ENCODE measurements around the gene C19orf85.

DNA sequence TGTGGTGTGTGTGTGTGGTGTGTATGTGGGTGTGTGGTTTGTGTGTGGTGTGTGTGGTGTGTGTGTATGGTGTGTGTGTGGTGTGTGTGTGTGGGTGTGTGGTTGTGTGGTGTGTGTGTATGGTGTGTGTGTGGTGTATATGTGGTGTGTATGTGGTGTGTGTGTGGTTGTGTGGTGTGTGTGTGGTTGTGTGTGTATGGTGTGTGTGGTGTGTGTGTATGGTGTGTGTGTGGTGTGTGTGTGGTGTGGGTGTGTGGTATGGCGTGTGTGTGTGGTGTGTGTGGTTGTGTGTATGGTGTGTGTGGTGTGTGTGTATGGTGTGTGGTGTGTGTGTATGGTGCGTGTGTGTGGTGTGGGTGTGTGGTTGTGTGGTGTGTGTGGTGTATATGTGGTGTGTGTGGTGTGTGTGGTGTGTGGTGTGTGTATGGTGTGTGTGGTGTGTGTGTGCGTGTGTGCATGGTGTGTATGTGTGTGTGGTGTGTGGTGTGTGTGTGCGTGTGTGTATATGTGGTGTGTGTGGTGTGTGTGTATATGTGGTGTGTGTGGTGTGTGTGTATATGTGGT lies 30.1 kb downstream of the C19orf85 start:
- TF ChIP-seq, protein P1, sequence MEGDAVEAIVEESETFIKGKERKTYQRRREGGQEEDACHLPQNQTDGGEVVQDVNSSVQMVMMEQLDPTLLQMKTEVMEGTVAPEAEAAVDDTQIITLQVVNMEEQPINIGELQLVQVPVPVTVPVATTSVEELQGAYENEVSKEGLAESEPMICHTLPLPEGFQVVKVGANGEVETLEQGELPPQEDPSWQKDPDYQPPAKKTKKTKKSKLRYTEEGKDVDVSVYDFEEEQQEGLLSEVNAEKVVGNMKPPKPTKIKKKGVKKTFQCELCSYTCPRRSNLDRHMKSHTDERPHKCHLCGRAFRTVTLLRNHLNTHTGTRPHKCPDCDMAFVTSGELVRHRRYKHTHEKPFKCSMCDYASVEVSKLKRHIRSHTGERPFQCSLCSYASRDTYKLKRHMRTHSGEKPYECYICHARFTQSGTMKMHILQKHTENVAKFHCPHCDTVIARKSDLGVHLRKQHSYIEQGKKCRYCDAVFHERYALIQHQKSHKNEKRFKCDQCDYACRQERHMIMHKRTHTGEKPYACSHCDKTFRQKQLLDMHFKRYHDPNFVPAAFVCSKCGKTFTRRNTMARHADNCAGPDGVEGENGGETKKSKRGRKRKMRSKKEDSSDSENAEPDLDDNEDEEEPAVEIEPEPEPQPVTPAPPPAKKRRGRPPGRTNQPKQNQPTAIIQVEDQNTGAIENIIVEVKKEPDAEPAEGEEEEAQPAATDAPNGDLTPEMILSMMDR (IDR thresholded peaks at IDR 0.05; ENCODE audit: insufficient read depth, low read length): no peak
- TF ChIP-seq, protein P2, sequence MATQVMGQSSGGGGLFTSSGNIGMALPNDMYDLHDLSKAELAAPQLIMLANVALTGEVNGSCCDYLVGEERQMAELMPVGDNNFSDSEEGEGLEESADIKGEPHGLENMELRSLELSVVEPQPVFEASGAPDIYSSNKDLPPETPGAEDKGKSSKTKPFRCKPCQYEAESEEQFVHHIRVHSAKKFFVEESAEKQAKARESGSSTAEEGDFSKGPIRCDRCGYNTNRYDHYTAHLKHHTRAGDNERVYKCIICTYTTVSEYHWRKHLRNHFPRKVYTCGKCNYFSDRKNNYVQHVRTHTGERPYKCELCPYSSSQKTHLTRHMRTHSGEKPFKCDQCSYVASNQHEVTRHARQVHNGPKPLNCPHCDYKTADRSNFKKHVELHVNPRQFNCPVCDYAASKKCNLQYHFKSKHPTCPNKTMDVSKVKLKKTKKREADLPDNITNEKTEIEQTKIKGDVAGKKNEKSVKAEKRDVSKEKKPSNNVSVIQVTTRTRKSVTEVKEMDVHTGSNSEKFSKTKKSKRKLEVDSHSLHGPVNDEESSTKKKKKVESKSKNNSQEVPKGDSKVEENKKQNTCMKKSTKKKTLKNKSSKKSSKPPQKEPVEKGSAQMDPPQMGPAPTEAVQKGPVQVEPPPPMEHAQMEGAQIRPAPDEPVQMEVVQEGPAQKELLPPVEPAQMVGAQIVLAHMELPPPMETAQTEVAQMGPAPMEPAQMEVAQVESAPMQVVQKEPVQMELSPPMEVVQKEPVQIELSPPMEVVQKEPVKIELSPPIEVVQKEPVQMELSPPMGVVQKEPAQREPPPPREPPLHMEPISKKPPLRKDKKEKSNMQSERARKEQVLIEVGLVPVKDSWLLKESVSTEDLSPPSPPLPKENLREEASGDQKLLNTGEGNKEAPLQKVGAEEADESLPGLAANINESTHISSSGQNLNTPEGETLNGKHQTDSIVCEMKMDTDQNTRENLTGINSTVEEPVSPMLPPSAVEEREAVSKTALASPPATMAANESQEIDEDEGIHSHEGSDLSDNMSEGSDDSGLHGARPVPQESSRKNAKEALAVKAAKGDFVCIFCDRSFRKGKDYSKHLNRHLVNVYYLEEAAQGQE (IDR thresholded peaks at IDR 0.05; ENCODE audit: insufficient replicate concordance, low read depth): no peak
- no peak for TF ChIP-seq POLR2AphosphoS5 (IDR thresholded peaks at IDR 0.05; ENCODE audit: low read depth)
